HG02678 (cell line): ENCODE data around the gene NPR2.

Experiments used
- ATAC-seq: cut with Tn5 transposase; IDR thresholded peaks from one replicate; pipeline ENCODE4 v1.9.1; 2021; ENCODE audit warnings: mild to moderate bottlenecking, moderate library complexity; ENCODE audit not compliant: unreplicated experiment

The NPR2 gene

GRCh38 chr9:35829084-35829763 is 37.8 kb downstream of the NPR2 start, which contains the start of gene TMEM8B:
Gene TMEM8B, plus strand, starts transcription at chr9:35829228. Its CDS starts 220 bp downstream, at chr9:35829448.
- ATAC-seq, result peak; percentile 83

- ATAC-seq, result no peak
Measured at GRCh38 chr9:35829764-35830096, 38.3 kb downstream of the NPR2 start.

- no peak for ATAC-seq
Measured at GRCh38 chr9:35831040-35831439, 39.6 kb downstream of the NPR2 start.

- no peak for ATAC-seq
Measured at GRCh38 chr9:35832814-35833213, 41.4 kb downstream of the NPR2 start.

GRCh38 chr9:35834260-35835215 is 43.1 kb downstream of the NPR2 start:
- no peak for ATAC-seq

- ATAC-seq, result no peak
Measured at GRCh38 chr9:35835216-35835632, 43.8 kb downstream of the NPR2 start.

- ATAC-seq, result no peak
Measured at GRCh38 chr9:35835766-35836165, 44.4 kb downstream of the NPR2 start.

GRCh38 chr9:35836595-35836994 is 45.2 kb downstream of the NPR2 start:
- ATAC-seq, result no peak

GRCh38 chr9:35839926-35840325 is 48.5 kb downstream of the NPR2 start:
- no peak for ATAC-seq

GRCh38 chr9:35840881-35841644 is 49.7 kb downstream of the NPR2 start:
- no peak for ATAC-seq

GRCh38 chr9:35841645-35841900 is 50.2 kb downstream of the NPR2 start:
- no peak for ATAC-seq

GRCh38 chr9:35842020-35842745 is 50.8 kb downstream of the NPR2 start:
- no peak for ATAC-seq

- peak; percentile 72 for ATAC-seq
Measured at GRCh38 chr9:35842795-35843194, 51.4 kb downstream of the NPR2 start.

- ATAC-seq, result no peak
Measured at GRCh38 chr9:35844628-35845270, 53.4 kb downstream of the NPR2 start.

- ATAC-seq, result no peak
Measured at GRCh38 chr9:35845824-35846771, 54.7 kb downstream of the NPR2 start.

- peak; percentile 90 for ATAC-seq
Measured at GRCh38 chr9:35847792-35848572, 56.6 kb downstream of the NPR2 start.

- no peak for ATAC-seq
Measured at GRCh38 chr9:35852267-35852815, 61.0 kb downstream of the NPR2 start.
